KOPT-K1 (cell line): ENCODE results near the gene MRPL43.

Source experiments
- H3K27ac ChIP-seq: fragments of 200-600 bp; sonication (generic); 2 replicates; pipeline ENCODE4 v1.5.1; 2016; ENCODE audit warnings: antibody characterized with exemption, mild to moderate bottlenecking, low read depth, low read length; ENCODE audit not compliant: poor library complexity, severe bottlenecking
- H3K36me3 ChIP-seq: fragments of 200-600 bp; sonication (generic); 2 replicates; pipeline ENCODE4 v1.5.1; 2017; ENCODE audit warnings: antibody characterized with exemption, mild to moderate bottlenecking, low read length, moderate library complexity; ENCODE audit not compliant: insufficient read depth
- H3K9me3 ChIP-seq: fragments of 200-600 bp; sonication (generic); 2 replicates; pipeline ENCODE4 v1.5.1; 2017; ENCODE audit warnings: antibody characterized with exemption, low read length, mild to moderate bottlenecking; ENCODE audit not compliant: insufficient read depth, poor library complexity, severe bottlenecking

Gene MRPL43

DNA sequence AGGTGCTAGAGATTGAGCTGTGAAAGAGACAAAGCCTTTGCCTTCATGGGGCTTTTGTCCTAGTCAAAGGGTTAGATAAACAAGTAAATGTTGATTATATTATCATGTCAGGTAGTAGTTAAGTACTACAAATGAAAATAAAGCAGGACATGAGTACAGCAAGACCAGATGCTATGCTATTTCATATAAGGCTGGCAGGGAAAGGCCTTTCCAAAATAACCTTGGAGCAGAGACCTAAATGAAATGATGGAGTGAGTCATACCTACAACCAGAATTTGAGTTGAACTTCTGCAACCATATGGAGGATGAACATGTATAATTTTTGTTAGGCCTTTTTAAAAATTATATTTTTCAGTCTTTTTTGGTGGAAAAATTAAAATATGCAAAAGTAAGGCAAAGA, 41.5 kb downstream of the MRPL43 start:
- Histone ChIP-seq H3K36me3 (peaks cover 94% of the 10 kb centered on the region), H3K27ac (no peak overlapping the region), H3K9me3 (no peaks in the 10 kb centered on the region)

DNA sequence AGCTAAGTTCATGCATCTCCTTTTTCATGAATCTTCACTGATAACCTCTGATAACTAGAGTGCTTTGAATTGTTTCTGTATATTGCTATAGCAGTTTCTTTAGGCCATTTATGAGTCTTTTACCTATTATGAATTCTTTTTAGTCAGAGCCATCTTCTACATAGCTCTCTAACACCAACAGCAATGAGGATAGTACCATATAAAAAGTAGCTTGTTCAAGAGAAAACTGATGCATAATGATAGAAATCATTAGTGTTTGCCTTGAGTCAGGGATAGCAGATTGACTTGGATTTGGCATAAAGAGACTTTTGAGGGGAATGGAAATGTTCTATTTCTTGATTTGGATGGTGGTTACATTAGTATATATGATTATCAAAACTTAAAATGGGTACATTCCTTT, 43.8 kb downstream of the MRPL43 start:
- peaks cover 94% of the 10 kb centered on the region for H3K36me3 ChIP-seq
- H3K27ac ChIP-seq: no peak overlapping the region
- H3K9me3 ChIP-seq: no peaks in the 10 kb centered on the region

DNA sequence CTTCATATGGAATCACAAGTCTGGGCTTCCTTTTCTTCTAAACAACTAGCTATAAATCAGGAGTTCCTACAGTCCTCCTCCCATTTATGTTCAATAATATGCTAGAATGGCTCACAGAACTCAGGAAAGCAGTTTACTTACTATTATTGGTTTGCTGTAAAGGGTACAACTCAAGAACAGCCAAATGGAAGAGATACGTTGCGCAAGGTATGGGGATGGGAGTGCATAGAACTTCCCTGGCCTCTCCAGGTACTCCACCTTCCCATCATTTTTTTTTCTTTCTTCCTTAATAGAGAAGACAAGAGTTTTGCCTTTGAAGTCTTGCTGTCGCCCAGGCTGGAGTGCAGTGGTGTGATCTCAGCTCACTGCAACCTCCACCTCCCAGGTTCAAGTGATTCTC, 45.1 kb downstream of the MRPL43 start:
- no peak overlapping the region for H3K27ac ChIP-seq
- H3K9me3 ChIP-seq: no peaks in the 10 kb centered on the region
- H3K36me3 ChIP-seq: peaks cover 94% of the 10 kb centered on the region

DNA sequence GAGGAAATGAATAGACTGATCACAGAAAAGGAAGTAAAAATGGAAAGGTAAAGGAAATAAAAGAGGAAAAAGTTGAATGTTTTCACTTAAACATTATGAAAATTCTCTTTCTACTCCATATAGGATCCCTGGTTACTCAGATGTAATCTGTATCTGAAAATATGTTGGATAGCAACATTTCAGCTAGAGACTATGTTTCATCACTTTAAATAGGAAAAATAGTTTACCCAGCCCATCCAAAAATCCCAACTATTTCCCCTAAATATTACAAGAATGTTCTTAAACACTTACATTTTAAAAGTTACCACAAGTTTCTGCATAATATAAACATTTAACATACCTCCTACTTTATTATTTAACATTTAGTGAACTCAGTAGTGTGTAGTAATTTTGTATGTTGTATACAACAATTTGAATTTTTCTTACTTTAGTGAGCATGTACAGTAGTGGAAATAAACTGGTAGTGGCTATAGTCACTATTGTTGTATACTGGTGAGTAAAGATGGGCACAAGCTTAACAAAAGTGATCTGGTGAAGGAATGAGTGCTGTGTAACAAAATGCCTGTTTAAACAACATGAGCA, 47.4 kb downstream of the MRPL43 start:
- Histone ChIP-seq H3K9me3 (no peaks in the 10 kb centered on the region), H3K36me3 (peaks cover 93% of the 10 kb centered on the region), H3K27ac (no peak overlapping the region)
